Esophagus muscularis mucosa (tissue), 4 donors: Measurements from ENCODE around the gene DIS3L. TPM values are rescaled to one million over a fixed set of nuclear protein-coding genes. Genes with fewer than 3 reads are reported as not detected.
"Not testable (repeated sequence)": the region's sequence is repeated elsewhere in the genome, so short reads cannot be mapped to it uniquely, and the experiment has no call there.

ENCODE experiments used
- DNase-seq: peaks from one replicate; pipeline ENCODE4 v3.0.0-alpha.2; 2017; ENCODE audit errors: extremely low spot score
- H3K27ac ChIP-seq, 4 donors: fragments of 200-600 bp; sonication (generic); replicated peaks in 1 of 4; 1 replicate in 3 of 4; 2 replicates in 1 of 4; pipeline ENCODE4 v1.5.1; 2016 to 2019; ENCODE audit warnings: mild to moderate bottlenecking in 1 of 4
- H3K27me3 ChIP-seq, 4 donors: fragments of 200-600 bp; sonication (generic); one replicate each; pipeline versions ENCODE4 v1.5.1 to v1.6.0; 2016 to 2019
- H3K36me3 ChIP-seq, 4 donors: fragments of 200-600 bp; sonication (generic); one replicate each; pipeline ENCODE4 v1.5.1; 2016 to 2019
- H3K4me1 ChIP-seq, 4 donors: fragments of 200-600 bp; sonication (generic); one replicate each; pipeline ENCODE4 v1.5.1; 2016 to 2019
- H3K4me3 ChIP-seq, 4 donors: fragments of 200-600 bp; sonication (generic); 1 replicate in 2 of 4; 2 replicates in 2 of 4; pipeline ENCODE4 v1.5.1; 2016 to 2019; ENCODE audit warnings: mild to moderate bottlenecking in 4 of 4, moderate library complexity in 1 of 4
- H3K9me3 ChIP-seq, 4 donors: fragments of 200-600 bp; sonication (generic); 1 replicate in 3 of 4; 2 replicates in 1 of 4; pipeline ENCODE4 v1.5.1; 2016 to 2019
- CTCF ChIP-seq, 3 experiments: fragments of 200-600 bp in 2 of 3; fragments of 450-650 bp in 1 of 3; sonication (generic) in 2 of 3; IDR thresholded peaks; one replicate each; pipeline ENCODE4 v1.5.1; 2017 to 2019; ENCODE audit warnings: antibody characterized with exemption in 3 of 3, mild to moderate bottlenecking in 2 of 3, moderate library complexity in 1 of 3
- EP300 ChIP-seq: sonication (generic); formaldehyde crosslinking; IDR thresholded peaks from one replicate; pipeline ENCODE4 v1.6.1; 2017; ENCODE audit warnings: antibody characterized with exemption
- POLR2A ChIP-seq: fragments of 450-650 bp; IDR thresholded peaks from one replicate; pipeline ENCODE4 v1.6.1; 2017; ENCODE audit warnings: antibody characterized with exemption, moderate library complexity, mild to moderate bottlenecking, low read depth
- POLR2AphosphoS5 ChIP-seq, 2 donors: sonication (generic); formaldehyde crosslinking; IDR thresholded peaks; one replicate each; pipeline ENCODE4 v1.6.1; 2017; ENCODE audit warnings: antibody characterized with exemption in 2 of 2
- WGBS: methylation state at CpG from one replicate; pipeline ENCODE4 v1.1.5; 2018; 5-methylcytosine and 5-hydroxymethylcytosine counted together
- intact Hi-C: fragments of 100-400 bp; cut with DNase I; formaldehyde crosslinking; loops from one replicate; pipeline ENCODE4 v1.15.1; 2023
- total RNA-seq, 4 donors: library from RNA; depleted of rRNA; stranded (reverse); fragments of >200 nt; gene quantifications; one replicate each; pipeline versions ENCODE4 v1.1.0 to v1.2.1, GENCODE V29; 2016

DIS3L gene
- total RNA-seq, 4 donors from 2014 or later, result 33.3 to 47.9 (median 34.8) TPM

GRCh38 chr15:66296186-66296585, 2.8 kb downstream of the DIS3L start:
- intact Hi-C loops, result no loop called here
- no peak overlapping the region for H3K4me3 ChIP-seq
- WGBS, result 70% methylated on average over 5 of the region's 5 CpGs

DNA sequence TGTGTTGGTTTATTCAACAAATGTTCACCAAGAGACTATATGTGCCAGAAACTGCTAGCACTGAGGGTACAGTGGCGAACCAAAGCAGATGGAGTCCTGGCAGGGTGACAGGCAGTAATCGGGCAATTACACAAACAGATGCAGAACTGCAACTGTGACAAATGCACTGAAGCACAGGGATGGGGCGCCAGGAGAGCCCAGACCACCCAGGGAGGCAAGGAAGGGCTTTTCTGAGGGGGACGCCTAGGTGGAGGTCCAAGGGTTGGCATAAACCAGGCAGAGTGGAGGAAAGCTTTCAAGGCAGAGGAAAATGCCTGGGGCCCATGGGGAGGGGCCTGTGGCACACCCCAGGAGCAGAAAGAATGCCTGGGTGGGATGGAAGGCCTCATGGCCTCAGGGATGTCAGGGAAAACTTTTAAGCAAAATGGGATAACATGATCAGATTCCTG, 5.5 kb downstream of the DIS3L start:
- H3K4me3 ChIP-seq, result no peak overlapping the region
- no peak for DNase-seq
- H3K27ac ChIP-seq, result no peak overlapping the region
- H3K4me1 ChIP-seq, result peaks cover 14 to 30% (median 21%) of the 10 kb centered on the region in 4 donors
- WGBS, result 73% methylated on average over 4 of the region's 4 CpGs
- intact Hi-C loops, result no loop called here
- TF ChIP-seq POLR2AphosphoS5 (IDR thresholded peaks at IDR 0.05) (no peak), POLR2A (no peak), EP300 (no peak), CTCF (IDR thresholded peaks at IDR 0.05) (no peak)
- H3K36me3 ChIP-seq, result peaks cover 0 to 41% (median 13%) of the 10 kb centered on the region in 4 donors
- no peaks in the 10 kb centered on the region for H3K27me3 ChIP-seq
- H3K9me3 ChIP-seq, result no peaks in the 10 kb centered on the region

More at GRCh38 chr15:66296186-66296585, 2.8 kb downstream of the DIS3L start:
- Histone ChIP-seq H3K36me3 (peaks cover 0 to 27% (median 7%) of the 10 kb centered on the region in 4 donors), H3K27me3 (no peaks in the 10 kb centered on the region), H3K4me1 (peaks cover 23 to 48% (median 35%) of the 10 kb centered on the region in 4 donors), H3K27ac (no peak overlapping the region), H3K9me3 (no peaks in the 10 kb centered on the region)
- no peak for DNase-seq
- TF ChIP-seq POLR2A (no peak), EP300 (no peak), POLR2AphosphoS5 (IDR thresholded peaks at IDR 0.05) (no peak), CTCF (IDR thresholded peaks at IDR 0.05) (no peak)

DNA sequence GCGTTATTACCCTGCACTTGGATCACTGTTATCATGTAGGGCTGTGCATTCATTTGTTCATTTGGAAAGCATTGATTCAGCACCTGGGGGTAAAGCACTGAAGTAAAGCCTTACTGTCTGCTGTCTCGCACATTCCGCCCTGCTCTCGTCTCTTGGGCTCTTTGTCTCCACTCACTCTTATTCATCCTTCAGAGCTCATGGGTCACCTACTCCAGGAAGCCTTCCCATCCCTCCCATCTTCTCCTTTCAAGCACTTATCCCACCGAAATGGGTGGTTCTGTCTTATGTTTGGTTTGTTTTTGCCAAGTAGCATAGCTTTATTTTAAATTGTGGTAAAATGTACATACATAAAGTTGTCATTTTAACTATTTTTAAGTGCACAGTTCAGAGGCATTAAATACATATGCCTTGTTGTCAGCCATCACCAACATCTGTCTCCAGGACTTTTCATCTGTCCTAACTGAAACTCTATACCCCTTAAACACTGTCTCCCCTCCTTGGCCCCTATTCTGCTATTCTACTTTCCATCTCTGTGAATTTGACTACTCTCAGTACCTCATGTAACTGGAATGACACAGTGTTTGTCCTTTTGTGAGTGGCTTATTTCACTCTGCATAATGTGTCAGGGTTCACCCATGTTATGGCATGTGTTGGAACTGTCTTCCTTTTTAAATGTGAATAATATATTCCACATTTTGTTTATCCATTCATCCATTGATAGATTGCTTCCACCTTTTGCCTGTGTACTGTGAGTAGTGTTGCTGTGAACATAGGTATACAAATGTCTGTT, 9.3 kb downstream of the DIS3L start:
- no peaks in the 10 kb centered on the region for H3K27me3 ChIP-seq
- TF ChIP-seq POLR2AphosphoS5 (IDR thresholded peaks at IDR 0.05), result no peak
- no peak for TF ChIP-seq POLR2A
- no peak for TF ChIP-seq EP300
- TF ChIP-seq CTCF (IDR thresholded peaks at IDR 0.05), result no peak
- H3K4me1 ChIP-seq, result no peaks in the 10 kb centered on the region
- H3K36me3 ChIP-seq, result peaks cover 2 to 64% (median 31%) of the 10 kb centered on the region in 4 donors
- WGBS, result 89% methylated on average over 5 of the region's 5 CpGs
- DNase-seq, result no peak
- intact Hi-C loops, result no loop called here
- no peaks in the 10 kb centered on the region for H3K9me3 ChIP-seq
- no peak overlapping the region for H3K27ac ChIP-seq
- no peak overlapping the region for H3K4me3 ChIP-seq

GRCh38 chr15:66304425-66304824, 11.1 kb downstream of the DIS3L start:
- 91% methylated on average over 10 of the region's 10 CpGs for WGBS
- H3K4me1 ChIP-seq, H3K27me3 ChIP-seq, H3K4me3 ChIP-seq, intact Hi-C loops, DNase-seq, H3K9me3 ChIP-seq, H3K27ac ChIP-seq: not testable (repeated sequence)
- peaks cover 8 to 70% (median 45%) of the 10 kb centered on the region in 4 donors for H3K36me3 ChIP-seq

- no peaks in the 10 kb centered on the region for H3K4me1 ChIP-seq
- H3K4me3 ChIP-seq, result no peak overlapping the region
- H3K27me3 ChIP-seq, result no peaks in the 10 kb centered on the region
- TF ChIP-seq EP300 (no peak), POLR2AphosphoS5 (IDR thresholded peaks at IDR 0.05) (no peak), CTCF (IDR thresholded peaks at IDR 0.05) (no peak), POLR2A (no peak)
- DNase-seq, result no peak
- WGBS, result 88% methylated on average over 3 of the region's 3 CpGs
- intact Hi-C loops, result no loop called here
- H3K36me3 ChIP-seq, result peaks cover 21 to 75% (median 59%) of the 10 kb centered on the region in 4 donors
- no peak overlapping the region for H3K27ac ChIP-seq
- H3K9me3 ChIP-seq, result no peaks in the 10 kb centered on the region
Measured at GRCh38 chr15:66306381-66306780, 13.0 kb downstream of the DIS3L start.
